Epithelial cell of esophagus (primary cell): Measurements from ENCODE around the gene BTBD7.

ENCODE experiments used
- DNase-seq: peaks from one replicate; pipeline ENCODE4 v3.0.0; 2010; ENCODE audit warnings: low read depth
- H3K4me3 ChIP-seq: 2 replicates; pipeline ENCODE4 v1.5.1; 2011; ENCODE audit warnings: mild to moderate bottlenecking, low read length, control low read depth
- TF ChIP-seq, protein P1 (sequence below): IDR thresholded peaks from 2 replicates; pipeline ENCODE4 v1.5.1; 2011; ENCODE audit warnings: low read depth, mild to moderate bottlenecking, low read length, control low read depth, inconsistent platforms; ENCODE audit not compliant: insufficient read depth; ENCODE audit errors: missing control alignments

Gene BTBD7

DNA sequence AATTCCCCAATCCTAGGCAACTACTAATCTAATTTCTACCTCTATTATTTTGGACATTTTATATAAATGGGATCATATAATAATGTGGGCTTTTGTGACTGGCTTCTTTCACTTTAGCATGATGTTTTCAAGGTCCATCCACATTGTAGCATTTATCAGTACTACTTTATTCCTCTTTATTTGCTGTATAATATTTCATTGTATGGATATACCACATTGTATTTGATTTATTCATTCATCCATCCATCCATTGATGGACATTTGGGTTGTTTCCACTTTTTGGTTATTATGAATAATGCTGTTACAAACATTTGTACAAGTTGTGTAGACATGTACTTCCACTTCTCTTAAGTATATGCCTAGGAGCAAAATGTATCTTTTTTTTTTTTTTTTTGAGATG is 17.3 kb downstream of the BTBD7 start:
- DNase-seq, result no peak

DNA sequence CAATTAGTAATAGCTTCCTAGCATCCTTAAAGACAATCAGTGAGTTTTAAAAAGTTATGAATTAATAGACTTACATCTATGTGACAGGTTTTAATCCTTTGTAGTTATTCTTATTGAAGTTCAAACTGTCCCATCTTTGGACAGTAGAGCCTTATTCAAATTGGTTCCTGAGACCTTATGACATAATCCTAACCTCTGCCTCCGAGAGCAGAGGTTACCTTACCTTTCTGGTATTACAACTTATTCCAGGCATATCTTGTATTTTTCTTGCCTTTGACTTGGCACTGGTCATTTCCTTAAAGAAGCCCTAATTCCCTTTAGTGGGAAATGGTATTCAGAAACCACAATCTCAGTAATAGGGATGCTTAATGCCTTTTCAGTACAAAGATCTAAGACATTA is 21.8 kb downstream of the BTBD7 start:
- no peak for DNase-seq
- TF ChIP-seq, protein P1, sequence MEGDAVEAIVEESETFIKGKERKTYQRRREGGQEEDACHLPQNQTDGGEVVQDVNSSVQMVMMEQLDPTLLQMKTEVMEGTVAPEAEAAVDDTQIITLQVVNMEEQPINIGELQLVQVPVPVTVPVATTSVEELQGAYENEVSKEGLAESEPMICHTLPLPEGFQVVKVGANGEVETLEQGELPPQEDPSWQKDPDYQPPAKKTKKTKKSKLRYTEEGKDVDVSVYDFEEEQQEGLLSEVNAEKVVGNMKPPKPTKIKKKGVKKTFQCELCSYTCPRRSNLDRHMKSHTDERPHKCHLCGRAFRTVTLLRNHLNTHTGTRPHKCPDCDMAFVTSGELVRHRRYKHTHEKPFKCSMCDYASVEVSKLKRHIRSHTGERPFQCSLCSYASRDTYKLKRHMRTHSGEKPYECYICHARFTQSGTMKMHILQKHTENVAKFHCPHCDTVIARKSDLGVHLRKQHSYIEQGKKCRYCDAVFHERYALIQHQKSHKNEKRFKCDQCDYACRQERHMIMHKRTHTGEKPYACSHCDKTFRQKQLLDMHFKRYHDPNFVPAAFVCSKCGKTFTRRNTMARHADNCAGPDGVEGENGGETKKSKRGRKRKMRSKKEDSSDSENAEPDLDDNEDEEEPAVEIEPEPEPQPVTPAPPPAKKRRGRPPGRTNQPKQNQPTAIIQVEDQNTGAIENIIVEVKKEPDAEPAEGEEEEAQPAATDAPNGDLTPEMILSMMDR, result no peak
- no peak overlapping the region for H3K4me3 ChIP-seq

More for the DNA sequence above, 17.3 kb downstream of the BTBD7 start:
- no peak overlapping the region for H3K4me3 ChIP-seq
- TF ChIP-seq, protein P1, result no peak

DNA sequence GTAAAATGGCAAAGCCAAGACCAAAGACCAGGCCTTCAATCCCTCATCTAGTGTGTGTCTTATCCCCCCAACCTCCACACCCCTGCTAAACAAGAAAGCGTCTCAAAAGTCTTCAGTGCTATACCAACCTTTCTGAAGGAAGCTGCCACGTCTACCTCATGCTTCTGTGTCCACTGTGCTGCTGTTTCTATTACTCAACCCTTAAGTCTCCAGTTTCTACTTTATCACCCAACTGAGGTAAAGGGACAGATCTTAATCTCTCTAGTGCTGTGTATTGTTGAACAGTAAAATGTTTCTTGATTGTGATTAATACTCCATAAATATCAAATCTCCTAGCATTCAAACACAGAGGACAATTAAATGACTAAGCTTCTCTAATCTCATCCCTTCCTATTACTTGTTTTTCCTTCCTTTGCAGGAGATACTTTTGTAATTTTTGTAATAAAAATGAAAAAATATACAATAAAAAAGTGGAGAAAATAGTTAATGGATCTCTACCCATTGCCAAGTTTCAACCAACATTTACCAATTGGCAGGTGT is 23.3 kb downstream of the BTBD7 start:
- no peak for DNase-seq
- TF ChIP-seq, protein P1, result no peak

DNA sequence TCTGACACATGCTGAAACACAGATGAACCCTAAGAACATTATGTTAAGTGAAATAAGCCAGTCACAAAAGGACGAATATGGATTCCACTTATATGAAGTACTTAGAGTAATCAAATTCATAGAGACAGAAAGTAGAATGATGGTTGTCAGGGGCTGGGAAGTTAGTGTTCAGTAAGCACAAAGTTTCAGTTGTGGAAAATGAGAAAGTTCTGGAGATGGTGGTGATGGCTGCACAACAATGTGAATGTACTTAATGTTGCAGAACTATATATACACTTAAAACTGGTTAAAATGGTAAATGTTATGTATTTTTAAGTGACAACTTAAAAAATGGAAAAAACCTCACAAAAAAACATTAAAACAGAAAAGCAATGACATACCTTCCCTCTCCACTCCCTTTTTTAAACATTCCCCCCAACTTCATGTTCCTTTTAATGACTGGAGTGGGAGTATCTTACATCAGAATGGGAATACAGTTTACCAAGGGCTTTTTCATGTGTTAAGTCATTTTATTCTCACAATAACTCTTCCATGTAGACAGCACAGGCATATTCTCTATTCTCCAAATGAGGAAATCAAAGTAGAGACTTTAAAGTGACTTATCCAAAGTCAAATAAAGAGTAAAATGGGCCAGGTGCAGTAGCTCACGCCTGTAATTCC is 24.0 kb downstream of the BTBD7 start:
- DNase-seq, result no peak
- no peak overlapping the region for H3K4me3 ChIP-seq
- TF ChIP-seq, protein P1, result no peak

More for the DNA sequence above, 23.3 kb downstream of the BTBD7 start:
- no peak overlapping the region for H3K4me3 ChIP-seq

DNA sequence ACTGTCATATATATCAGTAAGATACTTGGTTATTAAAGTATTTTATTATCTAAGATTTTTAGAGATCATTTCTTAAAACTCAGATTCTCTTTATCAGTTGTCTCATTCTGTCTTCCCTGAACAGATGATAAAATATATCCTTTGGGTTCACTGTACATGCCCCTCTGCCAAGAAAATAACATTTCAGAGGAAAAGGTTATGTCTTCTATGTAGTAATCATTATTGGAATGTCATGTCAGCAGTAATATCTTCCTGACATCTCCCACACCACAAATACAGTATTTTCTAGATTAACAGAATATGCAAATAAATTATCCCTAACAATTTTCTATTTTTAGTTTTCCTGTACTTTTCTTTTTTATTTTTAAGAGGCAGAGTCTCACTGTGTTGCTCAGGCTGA is 26.0 kb downstream of the BTBD7 start:
- no peak for DNase-seq
- no peak overlapping the region for H3K4me3 ChIP-seq
- TF ChIP-seq, protein P1, result no peak

DNA sequence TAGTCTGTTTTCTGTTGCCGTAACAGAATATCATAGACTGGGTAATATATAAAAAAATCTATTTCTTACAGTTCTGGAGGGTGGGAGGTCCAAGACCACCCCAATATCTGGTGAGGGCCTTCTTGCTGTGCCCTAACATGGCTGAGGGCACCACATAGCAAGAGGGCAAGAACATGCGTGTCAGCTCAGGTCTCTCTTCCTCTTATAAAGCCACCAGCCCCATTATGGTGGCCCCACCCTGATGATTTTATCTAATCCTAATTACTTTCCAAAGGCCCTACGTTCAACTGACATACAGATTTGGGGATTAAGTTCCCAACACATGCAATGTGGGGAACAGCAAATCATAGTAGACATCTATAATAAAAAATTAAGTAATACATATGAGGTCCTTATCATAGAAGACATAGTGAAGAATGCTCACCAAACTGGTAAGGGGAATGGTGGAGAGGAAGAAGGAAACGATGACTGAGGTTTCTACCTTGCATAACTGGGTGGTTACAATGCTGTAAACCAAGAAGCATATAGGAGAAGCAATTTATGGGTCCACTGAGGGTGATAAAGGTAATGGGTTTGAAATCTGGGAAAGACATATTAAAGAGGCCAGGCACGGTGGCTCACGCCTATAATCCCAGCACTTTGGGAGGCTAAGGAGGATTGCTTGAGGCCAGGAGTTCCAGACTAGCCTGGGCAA is 27.0 kb downstream of the BTBD7 start:
- TF ChIP-seq, protein P1, result no peak
- H3K4me3 ChIP-seq, result no peak overlapping the region
- peak; percentile 27 for DNase-seq
